Stimulated activated CD8-positive, alpha-beta memory T cell treated with anti-CD3 and anti-CD28 coated beads, Interleukin-12 subunit alpha, Interleukin-12 subunit beta, amount 100 ng/mL, for 4 hours (primary cell): ENCODE measurements around the gene CRHR2.
"Not testable (repeated sequence)": the region's sequence is repeated elsewhere in the genome, so short reads cannot be mapped to it uniquely, and the experiment has no call there.

ENCODE experiments used
- DNase-seq: peaks from one replicate; pipeline ENCODE4 v3.0.0-alpha.2; 2020; ENCODE audit warnings: low read depth

The CRHR2 gene

GRCh38 chr7:30654296-30655090 lies 27.8 kb downstream of the CRHR2 start:
- DNase-seq, result no peak

GRCh38 chr7:30652698-30653641 lies 29.3 kb downstream of the CRHR2 start:
- DNase-seq, result no peak

GRCh38 chr7:30652132-30652531 lies 30.1 kb downstream of the CRHR2 start:
- no peak for DNase-seq

DNA sequence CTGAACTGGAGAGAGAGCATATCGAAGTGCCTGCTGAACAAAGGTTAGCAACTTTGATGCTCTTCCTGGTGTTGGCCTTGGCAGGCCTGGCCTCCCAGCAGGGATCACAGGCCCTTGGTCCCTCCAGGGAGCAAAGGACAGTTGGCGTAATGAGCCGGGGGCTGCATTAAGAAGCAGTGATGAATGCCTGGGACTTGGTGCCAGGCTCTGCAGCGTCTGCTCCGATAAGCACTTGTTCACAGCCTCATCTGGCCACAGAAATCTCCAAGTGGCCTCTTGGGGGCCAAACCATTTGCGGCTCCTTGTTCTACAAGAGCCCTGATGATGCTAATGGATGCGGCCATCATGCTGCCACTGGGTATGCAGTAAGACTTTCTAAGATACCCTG lies 31.8 kb downstream of the CRHR2 start:
- no peak for DNase-seq

DNA sequence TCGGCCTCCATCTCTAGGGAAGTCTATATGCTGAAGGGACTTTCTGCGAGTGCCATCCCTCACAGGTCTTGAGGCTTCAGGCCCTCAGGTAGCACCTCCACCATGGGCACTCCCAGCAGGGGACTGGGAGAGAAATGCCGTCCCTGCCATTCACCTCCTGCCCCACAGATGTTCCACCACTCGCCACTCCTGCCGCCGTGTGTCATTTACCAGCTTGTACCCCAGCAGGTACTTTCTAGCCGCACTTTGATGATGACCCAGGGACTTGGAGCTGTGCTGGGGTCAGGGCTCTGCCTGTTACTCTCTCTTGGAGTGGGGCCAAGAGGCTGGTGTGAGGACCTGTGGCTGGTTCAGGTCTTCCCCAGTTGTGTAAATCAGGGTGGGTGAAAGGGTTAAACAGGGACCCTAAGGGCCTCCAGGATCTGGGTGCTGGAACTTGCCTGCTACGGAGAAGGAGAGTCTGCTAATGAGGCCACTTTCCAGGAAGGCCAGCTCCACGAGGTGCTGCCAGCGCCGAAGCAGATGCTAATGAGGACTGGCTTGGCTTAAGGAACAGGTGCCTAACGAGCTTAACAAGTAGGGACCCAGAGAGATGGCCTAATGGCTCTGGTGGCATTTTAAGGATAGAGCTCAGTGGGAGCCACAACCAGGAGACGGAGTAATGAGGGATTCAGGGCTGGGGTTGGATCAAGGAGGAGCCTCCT lies 32.4 kb downstream of the CRHR2 start:
- no peak for DNase-seq

DNA sequence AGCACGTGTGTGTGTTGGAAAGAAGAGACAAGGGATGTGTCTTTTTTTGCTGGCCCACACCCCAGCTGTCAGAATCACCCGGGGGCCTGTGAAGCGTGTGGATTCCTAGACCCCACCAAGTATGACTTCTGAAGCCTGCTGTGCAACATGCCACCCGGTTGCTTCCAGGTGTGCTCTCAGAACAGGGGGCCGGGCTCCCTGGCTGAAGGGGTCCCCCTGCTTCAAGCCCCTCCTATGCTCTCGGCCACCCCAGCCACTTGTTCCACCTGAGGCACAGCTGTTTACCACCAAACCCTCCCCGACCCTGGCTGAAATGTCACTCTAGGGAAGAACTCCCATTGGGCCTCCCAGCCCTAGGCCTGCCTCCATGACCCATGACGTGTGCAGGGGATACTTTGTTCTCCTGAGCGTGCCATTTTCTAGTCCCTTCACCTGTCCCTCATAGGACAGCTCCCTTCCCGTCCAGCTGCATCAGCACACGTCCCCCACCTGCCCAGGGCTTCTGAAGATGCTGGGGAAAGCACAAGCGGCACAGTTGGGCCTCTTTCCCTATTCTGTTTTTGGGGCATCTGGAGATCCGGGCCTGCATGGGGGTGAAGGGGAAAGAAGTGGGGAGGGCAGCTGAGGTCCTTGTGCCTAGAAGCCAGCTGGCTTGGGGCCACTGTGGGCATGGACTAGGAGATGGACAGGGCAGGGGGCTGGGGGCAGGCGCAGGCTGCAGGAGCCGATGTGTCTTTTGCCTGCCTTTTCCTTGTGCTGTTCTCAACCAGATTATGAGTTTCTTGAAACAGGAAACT lies 33.3 kb downstream of the CRHR2 start:
- DNase-seq, result no peak

DNA sequence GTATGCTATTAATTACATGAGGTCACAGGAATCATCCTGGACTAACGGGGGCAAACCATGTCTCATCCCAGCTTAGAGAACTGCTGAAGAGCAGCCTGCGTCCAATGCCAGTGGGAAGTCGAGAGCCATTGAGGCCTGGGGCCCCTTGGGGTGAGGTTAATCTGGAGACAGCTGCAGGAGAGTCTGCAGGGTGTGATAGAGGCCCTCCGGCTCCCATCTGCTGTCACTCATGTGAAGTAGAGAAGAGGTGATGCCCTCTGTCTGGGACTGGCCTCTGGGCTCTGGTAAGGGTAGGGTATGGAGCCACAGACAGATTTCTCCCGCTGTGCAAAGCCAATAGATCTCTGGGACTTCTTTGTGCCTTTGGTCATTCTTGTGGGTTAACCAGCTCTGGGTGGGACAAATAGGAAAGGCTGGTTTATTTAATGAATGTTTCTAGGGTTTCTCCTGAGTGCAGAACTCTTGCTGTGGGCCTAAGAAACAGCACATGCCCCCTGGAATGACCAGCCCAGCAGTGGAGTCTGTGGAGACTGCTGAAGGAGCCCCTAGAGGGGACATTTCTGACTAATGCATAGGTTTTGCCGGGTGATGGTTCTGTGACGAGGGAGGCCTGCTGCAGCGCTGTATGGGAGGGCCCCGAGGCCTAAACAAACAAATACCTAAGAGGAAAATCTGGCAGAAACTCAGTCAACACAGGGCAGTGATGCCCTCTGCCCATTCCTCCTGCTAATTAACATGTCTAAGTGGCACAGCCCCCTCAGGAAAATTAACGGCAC lies 34.5 kb downstream of the CRHR2 start:
- no peak for DNase-seq

DNA sequence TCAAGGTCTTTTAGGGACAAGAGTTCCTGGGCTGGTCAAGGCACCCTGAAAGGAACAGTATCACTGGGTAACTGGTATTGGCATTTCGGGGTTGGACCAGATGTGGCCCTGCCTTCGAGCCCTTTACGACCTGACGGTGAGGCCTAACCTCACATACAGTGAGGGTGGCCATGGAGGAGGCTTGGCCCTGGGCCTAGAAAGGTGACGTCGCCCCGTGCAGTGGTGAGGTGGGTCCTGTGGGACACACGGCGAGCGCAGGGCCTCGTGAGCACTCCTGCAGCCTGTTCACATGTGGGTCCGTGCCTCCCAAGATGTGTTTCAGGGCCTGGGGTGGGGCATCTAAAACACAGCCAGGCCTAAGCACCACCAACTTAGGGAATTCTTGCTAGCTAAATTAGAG lies 36.1 kb downstream of the CRHR2 start:
- DNase-seq, result no peak

DNA sequence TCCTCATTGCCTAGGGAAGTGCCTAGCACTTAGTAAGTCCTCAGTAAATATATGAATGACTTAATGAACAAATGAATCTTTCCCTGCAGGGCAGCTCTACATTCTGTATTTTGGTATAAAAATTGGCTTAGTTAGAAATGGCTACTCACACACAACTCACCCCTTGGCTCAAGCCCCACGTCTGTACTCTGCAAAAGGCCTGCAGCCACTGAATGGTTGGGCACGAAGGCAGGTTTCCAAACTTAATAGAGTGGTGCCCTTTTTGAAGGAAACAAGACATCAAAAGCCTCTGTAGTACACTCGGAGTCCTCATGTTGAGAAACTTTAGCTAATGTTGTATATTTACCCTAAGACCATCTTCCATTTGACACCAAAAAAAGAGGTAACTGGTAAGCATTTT lies 36.6 kb downstream of the CRHR2 start:
- DNase-seq, result no peak

GRCh38 chr7:30644286-30644955 lies 37.8 kb downstream of the CRHR2 start:
- no peak for DNase-seq

DNA sequence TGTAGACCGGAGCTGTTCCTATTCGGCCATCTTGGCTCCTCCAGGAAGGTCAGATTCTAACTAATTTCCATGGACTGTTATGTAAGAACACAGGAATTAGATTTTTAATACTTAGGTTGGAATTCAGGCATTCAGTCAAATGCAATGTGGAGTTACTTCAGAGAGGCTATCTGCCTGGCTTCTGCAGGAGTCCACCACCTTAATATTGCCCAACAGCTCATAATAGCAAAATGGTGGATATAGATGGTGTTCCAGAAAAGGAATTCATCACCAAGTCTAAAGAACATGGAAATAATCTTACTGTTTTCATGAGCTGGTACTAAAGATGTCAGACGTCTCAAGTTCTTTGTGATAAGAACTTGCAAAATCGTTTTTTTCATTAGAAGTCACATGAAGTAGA lies 39.5 kb downstream of the CRHR2 start:
- no peak for DNase-seq

GRCh38 chr7:30642322-30642721 lies 39.9 kb downstream of the CRHR2 start:
- DNase-seq, result not testable (repeated sequence)

- DNase-seq, result no peak
Measured at GRCh38 chr7:30635798-30636197, 46.5 kb downstream of the CRHR2 start.

DNA sequence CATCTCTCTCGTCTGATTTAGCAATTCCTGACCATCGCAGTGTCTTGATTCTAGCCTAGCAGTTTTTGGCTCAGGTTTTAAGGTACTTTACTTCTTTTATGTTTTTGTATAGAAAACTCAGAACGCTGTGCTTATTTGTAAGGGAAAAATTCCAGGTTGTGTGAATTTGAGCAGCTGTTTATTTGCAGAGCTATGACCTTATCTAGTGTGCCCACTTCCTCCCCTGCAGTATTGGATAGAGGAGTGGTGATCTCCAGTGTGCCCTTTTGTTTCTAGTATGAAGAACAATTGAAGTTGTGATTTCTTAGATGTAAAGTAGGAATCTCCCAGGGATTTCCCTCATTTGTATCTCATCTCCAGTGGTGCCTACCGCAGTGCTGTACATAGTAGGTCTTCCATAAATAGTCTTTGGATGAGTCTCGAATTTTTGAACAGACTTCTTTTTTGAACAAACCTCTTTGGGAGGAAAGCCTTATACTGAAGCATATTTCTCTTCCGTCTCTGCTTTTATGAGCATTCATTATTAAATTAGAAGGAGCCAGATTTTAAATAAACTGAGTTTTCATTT lies 47.5 kb downstream of the CRHR2 start:
- no peak for DNase-seq

DNA sequence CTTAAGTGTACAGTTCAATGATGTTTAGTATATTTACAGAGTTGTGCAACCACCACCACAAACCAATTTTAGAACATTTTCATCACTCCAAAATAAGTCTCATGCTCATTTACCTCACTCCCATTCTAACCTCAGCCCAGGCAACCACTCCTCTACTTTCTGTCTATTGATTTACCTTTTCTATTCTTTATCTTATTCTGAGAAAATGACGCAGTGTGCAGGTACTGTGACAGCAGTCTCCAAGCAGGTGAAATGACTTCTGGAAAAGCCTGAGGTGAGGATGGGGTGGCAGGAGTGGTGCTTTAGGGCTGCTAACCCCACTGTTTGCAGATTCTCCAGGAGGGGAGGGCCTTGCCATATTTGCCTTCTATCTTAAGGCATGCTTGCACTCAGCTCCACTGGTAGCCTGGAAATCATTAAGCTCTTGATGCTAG lies 48.0 kb downstream of the CRHR2 start:
- no peak for DNase-seq

- no peak for DNase-seq
Measured at GRCh38 chr7:30633223-30633622, 49.0 kb downstream of the CRHR2 start.

- no peak for DNase-seq
Measured at GRCh38 chr7:30630986-30631385, 51.3 kb downstream of the CRHR2 start.

GRCh38 chr7:30627026-30627425 lies 55.2 kb downstream of the CRHR2 start:
- no peak for DNase-seq

- DNase-seq, result no peak
Measured at GRCh38 chr7:30625283-30625682, 57.0 kb downstream of the CRHR2 start.

- no peak for DNase-seq
Measured at GRCh38 chr7:30618961-30619360, 63.3 kb downstream of the CRHR2 start.
